ENCODE measurements around the gene GINS2. TPM values are rescaled to one million over a fixed set of nuclear protein-coding genes. Genes with fewer than 3 reads are reported as not detected.

Gene GINS2
- polyA plus RNA-seq, 1 of the 3 experiments (the other 2 are of a cell fraction), result 9.0 TPM

- Histone ChIP-seq H3F3A (replicated peaks; ENCODE audit: insufficient read depth) (no peaks in the 10 kb centered on the region), H3K27ac (ENCODE audit: low read depth in 2 of 2, low read length in 1 of 2) (peak overlapping the region in 1 of 2 experiments; percentile 58; a peak in 1 of 4 replicates), H3K4me1 (ENCODE audit: control insufficient read depth in 1 of 2, insufficient read depth in 2 of 2, low read depth in 1 of 2, low read length in 1 of 2) (peaks cover 0 to 81% of the 10 kb centered on the region in 2 experiments; a peak in 1 of 4 replicates), H3K27me3 (ENCODE audit: insufficient read depth) (no peaks in the 10 kb centered on the region), H3K9ac (no peak overlapping the region), H3K79me2 (ENCODE audit: insufficient read depth) (peaks cover 52% of the 10 kb centered on the region), H4K20me1 (ENCODE audit: insufficient read depth) (peaks cover 99% of the 10 kb centered on the region), H3K9me2 (no peaks in the 10 kb centered on the region), H3K4me3 (ENCODE audit: low read depth in 2 of 2, low read length in 1 of 2) (no peak overlapping the region), H3K4me2 (no peak overlapping the region), H3K9me3 (no peaks in the 10 kb centered on the region), H2AFZ (ENCODE audit: low read depth) (no peak overlapping the region), H3K36me3 (replicated peaks in 1 of 2; ENCODE audit: control insufficient read depth in 1 of 2, insufficient read depth in 2 of 2, low read length in 1 of 2) (peaks cover 0 to 34% of the 10 kb centered on the region in 2 experiments)
- no peak for TF ChIP-seq FOXM1 (IDR thresholded peaks at IDR 0.05; ENCODE audit: low read depth)
- no peak for TF ChIP-seq EP300 (IDR thresholded peaks at IDR 0.05; ENCODE audit: borderline replicate concordance in 1 of 2, low read depth in 1 of 2, low read length in 1 of 2)
- TF ChIP-seq GABPA (IDR thresholded peaks at IDR 0.05; ENCODE audit: low read depth), result no peak
- no peak for TF ChIP-seq TEAD4 (IDR thresholded peaks at IDR 0.05; ENCODE audit: borderline replicate concordance, insufficient read depth)
- no peak for TF ChIP-seq FOXJ3 (CRISPR knock-in tag; IDR thresholded peaks at IDR 0.05)
- no peak for TF ChIP-seq MXI1 (IDR thresholded peaks at IDR 0.05; ENCODE audit: low read depth, low read length)
- TF ChIP-seq YY1 (IDR thresholded peaks at IDR 0.05; ENCODE audit: low read depth), result no peak
- TF ChIP-seq RXRA (IDR thresholded peaks at IDR 0.05; ENCODE audit: borderline replicate concordance, low read depth), result no peak
- TF ChIP-seq TAF1 (IDR thresholded peaks at IDR 0.05; ENCODE audit: borderline replicate concordance, low read depth, low read length), result no peak
- TF ChIP-seq EZH2phosphoT487 (IDR thresholded peaks at IDR 0.05; ENCODE audit: borderline replicate concordance, low read depth), result no peak
- TF ChIP-seq IRF3 (IDR thresholded peaks at IDR 0.05; ENCODE audit: low read depth, low read length), result no peak
- no peak for TF ChIP-seq SIN3A (IDR thresholded peaks at IDR 0.05; ENCODE audit: borderline replicate concordance, low read depth, low read length)
- no peak for DNase-seq
- CTCF ChIA-PET, result interaction anchor here (3.2 kb wide), 1 partner anchor 17 kb away, joined by 25 read pairs; no protein-coding TSS in a partner anchor
- 100% methylated on average over 8 of the region's 15 CpGs for WGBS (ENCODE audit: low lambda C conversion rate)
- POLR2A ChIA-PET, result no interaction called here
Observed at GRCh38 chr16:85633438-85633743, 55.4 kb downstream of the GINS2 start.

GRCh38 chr16:85632709-85633437 lies 55.9 kb downstream of the GINS2 start:
- no peak overlapping the region for H3K4me2 ChIP-seq
- no peak overlapping the region for H3K4me3 ChIP-seq (ENCODE audit: low read depth in 2 of 2, low read length in 1 of 2)
- H3K9ac ChIP-seq, result no peak overlapping the region
- H3K36me3 ChIP-seq (replicated peaks in 1 of 2; ENCODE audit: control insufficient read depth in 1 of 2, insufficient read depth in 2 of 2, low read length in 1 of 2), result peaks cover 0 to 31% of the 10 kb centered on the region in 2 experiments
- ChIA-PET POLR2A (no interaction called here), CTCF (interaction anchor here (3.2 to 10.3 kb wide), 2 partner anchors 16 to 17 kb away, joined by 25 to 106 read pairs; partner anchors contain the start of gene GSE1)
- no peaks in the 10 kb centered on the region for H3K9me3 ChIP-seq
- TF ChIP-seq TAF1 (IDR thresholded peaks at IDR 0.05; ENCODE audit: borderline replicate concordance, low read depth, low read length) (no peak), EZH2phosphoT487 (IDR thresholded peaks at IDR 0.05; ENCODE audit: borderline replicate concordance, low read depth) (no peak), CHD2 (IDR thresholded peaks at IDR 0.05; ENCODE audit: low read length, partially characterized antibody) (no peak), MXI1 (IDR thresholded peaks at IDR 0.05; ENCODE audit: low read depth, low read length) (no peak), YY1 (IDR thresholded peaks at IDR 0.05; ENCODE audit: low read depth) (no peak), RFX5 (IDR thresholded peaks at IDR 0.05; ENCODE audit: low read length) (no peak), GABPA (IDR thresholded peaks at IDR 0.05; ENCODE audit: low read depth) (no peak), SMC3 (IDR thresholded peaks at IDR 0.05; ENCODE audit: low read depth, low read length) (no peak), GATA2 (CRISPR knock-in tag; IDR thresholded peaks at IDR 0.05) (no peak), RCOR1 (IDR thresholded peaks at IDR 0.05; ENCODE audit: low read length) (no peak), PBX3 (IDR thresholded peaks at IDR 0.05) (no peak), POLR2AphosphoS5 (IDR thresholded peaks at IDR 0.05; ENCODE audit: low read depth, low read length) (no peak)
- H3K79me2 ChIP-seq (ENCODE audit: insufficient read depth), result peaks cover 58% of the 10 kb centered on the region
- H3K9me2 ChIP-seq, result no peaks in the 10 kb centered on the region
- H2AFZ ChIP-seq (ENCODE audit: low read depth), result no peak overlapping the region
- peaks cover 99% of the 10 kb centered on the region for H4K20me1 ChIP-seq (ENCODE audit: insufficient read depth)
- WGBS (ENCODE audit: low lambda C conversion rate), result 93% methylated on average over 16 of the region's 35 CpGs
- DNase-seq, result no peak
- H3K27ac ChIP-seq (ENCODE audit: low read depth in 2 of 2, low read length in 1 of 2), result peak overlapping the region in 1 of 2 experiments; percentile 58; a peak in 1 of 4 replicates
- H3K4me1 ChIP-seq (ENCODE audit: control insufficient read depth in 1 of 2, insufficient read depth in 2 of 2, low read depth in 1 of 2, low read length in 1 of 2), result peaks cover 0 to 81% of the 10 kb centered on the region in 2 experiments; a peak in 1 of 4 replicates
- H3K27me3 ChIP-seq (ENCODE audit: insufficient read depth), result no peaks in the 10 kb centered on the region
- no peaks in the 10 kb centered on the region for H3F3A ChIP-seq (replicated peaks; ENCODE audit: insufficient read depth)
